Glomerular endothelial cell (primary cell): ENCODE results near the gene HSPBP1. TPM values are rescaled to one million over a fixed set of nuclear protein-coding genes. Genes with fewer than 3 reads are reported as not detected.
"Not testable (repeated sequence)": the region's sequence is repeated elsewhere in the genome, so short reads cannot be mapped to it uniquely, and the experiment has no call there.

Experiments
- DNase-seq: peaks from one replicate; pipeline ENCODE4 v3.0.0-alpha.2; 2011; ENCODE audit warnings: low read depth, low spot score; ENCODE audit errors: extremely low read depth
- total RNA-seq: library from RNA; depleted of rRNA; stranded (reverse); fragments of >200 nt; gene quantifications from 2 replicates; pipeline ENCODE4 v1.2.3, GENCODE V29; 2015

Gene HSPBP1
- total RNA-seq, 1 donor from 2014 or later = 30.5 TPM

- DNase-seq = not testable (repeated sequence)
These were observed 55.1 kb downstream of the HSPBP1 start for GRCh38 chr19:55224679-55225414.

DNA sequence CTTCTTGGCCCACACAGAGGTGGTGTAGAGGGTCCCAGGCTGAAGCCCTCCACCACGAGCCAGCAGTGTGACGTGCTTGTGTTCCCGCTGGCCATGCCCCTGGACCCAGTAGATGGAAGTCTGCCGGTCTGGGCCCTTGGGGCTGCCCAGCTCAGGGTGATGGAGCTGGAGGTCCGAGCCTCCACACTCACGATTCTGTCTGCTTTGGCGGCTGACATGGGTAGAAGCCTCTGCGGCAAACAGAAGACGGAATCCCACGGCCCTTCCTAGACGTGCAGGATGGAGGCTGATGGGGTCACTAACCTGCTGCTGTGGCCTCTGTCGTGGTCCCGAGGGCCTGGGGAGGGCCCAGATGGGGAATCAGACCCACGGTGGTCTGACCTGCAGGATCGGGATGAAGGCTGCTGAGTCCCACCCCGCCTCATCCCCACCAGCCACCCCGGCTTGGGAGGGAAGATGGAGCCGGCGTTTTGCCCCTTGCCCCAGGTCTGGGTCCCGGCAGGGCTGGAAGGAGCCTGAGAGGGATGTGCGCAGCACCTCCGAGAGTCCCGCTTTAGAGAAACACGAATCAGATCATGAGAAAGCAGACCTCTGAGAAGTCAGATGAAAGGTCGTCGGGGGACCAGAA, 55.8 kb downstream of the HSPBP1 start:
- DNase-seq = no peak

DNA sequence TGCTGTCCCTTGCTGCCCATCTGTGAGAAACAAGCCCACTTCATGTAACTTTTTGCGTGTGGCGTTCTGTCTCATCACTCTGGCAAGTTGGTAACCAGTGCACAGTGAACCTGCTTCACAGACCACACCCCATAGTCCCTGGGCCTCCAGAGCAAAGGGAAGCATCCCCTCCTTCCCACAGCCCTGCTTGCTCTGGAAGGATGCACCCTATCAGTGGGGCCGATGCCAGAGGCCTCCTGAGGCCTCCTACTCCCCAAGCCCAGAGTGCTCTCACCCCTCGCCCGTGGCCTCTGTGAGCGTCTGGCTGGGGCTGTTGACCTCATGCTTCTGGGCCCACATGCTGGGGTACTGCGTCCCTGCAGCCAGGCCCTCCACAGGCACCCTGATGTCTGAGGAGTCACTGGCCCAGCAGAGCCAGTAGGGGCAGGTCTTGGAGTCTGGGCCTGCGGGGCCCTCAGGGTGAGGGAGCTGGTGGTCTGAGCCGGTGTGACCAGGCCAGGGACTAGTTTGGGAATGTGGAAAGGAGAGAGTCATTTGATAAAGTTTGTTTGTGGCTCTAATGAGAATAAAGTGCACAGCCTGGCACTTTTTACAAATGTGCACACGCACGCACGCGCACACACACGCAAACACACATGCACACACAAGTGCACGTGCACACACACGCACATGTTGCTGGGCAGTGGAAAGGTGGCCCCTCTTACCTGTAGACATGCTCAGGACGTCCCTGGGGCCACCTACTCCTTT, 56.4 kb downstream of the HSPBP1 start:
- no peak for DNase-seq

DNA sequence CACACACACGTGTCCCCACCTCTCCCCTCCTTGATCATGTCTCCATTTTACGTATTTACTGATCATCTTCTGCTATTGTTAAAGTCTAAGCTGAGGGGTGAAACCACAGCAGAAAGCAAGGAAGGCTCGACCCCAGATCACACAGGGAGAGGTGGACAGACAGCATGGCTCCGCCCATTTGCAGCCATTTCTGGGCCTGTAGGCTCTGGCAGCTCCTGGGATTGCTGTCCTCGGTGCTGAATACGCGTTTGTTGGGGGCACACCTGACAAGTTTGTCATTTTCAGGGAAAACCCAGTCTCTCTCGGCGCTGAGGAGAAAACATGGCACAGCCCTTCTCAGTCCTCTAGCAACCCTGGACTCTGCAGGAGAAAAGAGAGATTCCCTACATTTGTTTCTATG, 59.4 kb downstream of the HSPBP1 start:
- DNase-seq = no peak

- peak; percentile 96 for DNase-seq
These were observed 63.3 kb downstream of the HSPBP1 start for GRCh38 chr19:55216461-55217198.

DNA sequence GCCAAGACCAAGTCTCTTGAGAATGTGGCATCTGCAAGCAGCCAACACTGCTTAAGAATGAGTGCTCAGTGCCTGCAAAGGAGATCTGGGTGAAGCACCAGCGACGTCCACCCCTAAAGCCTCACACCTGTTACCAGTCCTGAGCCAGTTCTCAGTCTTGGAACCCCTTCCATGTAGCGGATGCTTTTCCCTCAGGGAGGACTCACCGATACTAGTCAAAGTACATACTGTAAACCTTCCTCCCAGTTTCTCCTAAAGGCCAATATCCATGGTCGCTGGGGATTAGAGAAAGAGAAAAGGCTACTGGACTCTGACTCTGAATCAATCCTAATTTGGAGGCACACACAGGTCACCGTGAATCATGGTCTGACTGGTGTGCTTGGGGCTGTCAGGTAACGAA, 66.4 kb downstream of the HSPBP1 start:
- DNase-seq = no peak

GRCh38 chr19:55212447-55212846, 67.5 kb downstream of the HSPBP1 start:
- no peak for DNase-seq

Other genes with a start within 250 kb of the HSPBP1 start
- not detected in 2 replicates for gene GP6, start 241.8 kb downstream of the HSPBP1 start, total RNA-seq
- 7.5 and 13.1 TPM in 2 replicates for gene RDH13, start 217.0 kb downstream of the HSPBP1 start, total RNA-seq
- gene EPS8L1, start 204.2 kb downstream of the HSPBP1 start, total RNA-seq = 10.6 and 20.4 TPM in 2 replicates
- 108 and 137 TPM in 2 replicates for gene PPP1R12C, start 162.5 kb downstream of the HSPBP1 start, total RNA-seq
- 1.5 TPM in 1 of 2 replicates, not detected in the other for gene TNNT1, start 130.9 kb downstream of the HSPBP1 start, total RNA-seq
- gene TNNI3, start 122.4 kb downstream of the HSPBP1 start, total RNA-seq = not detected in 2 replicates
- 1.6 and 1.7 TPM in 2 replicates for gene DNAAF3, start 113.5 kb downstream of the HSPBP1 start, total RNA-seq
- gene SYT5, start 99.8 kb downstream of the HSPBP1 start, total RNA-seq = 0.06 and 0.92 TPM in 2 replicates
- 0.29 and 1.8 TPM in 2 replicates for gene PTPRH, start 70.6 kb downstream of the HSPBP1 start, total RNA-seq
- gene TMEM86B, start 51.3 kb downstream of the HSPBP1 start, total RNA-seq = 1.5 and 2.8 TPM in 2 replicates
- 49.6 and 66.3 TPM in 2 replicates for gene PPP6R1, start 21.1 kb downstream of the HSPBP1 start, total RNA-seq
- 1.2 and 3.0 TPM in 2 replicates for gene BRSK1, start 3.9 kb upstream of the HSPBP1 start, total RNA-seq
- not detected in 2 replicates for gene TMEM150B, start 45.2 kb upstream of the HSPBP1 start, total RNA-seq
- 8.0 and 12.8 TPM in 2 replicates for gene KMT5C, start 59.8 kb upstream of the HSPBP1 start, total RNA-seq
- gene COX6B2, start 74.6 kb upstream of the HSPBP1 start, total RNA-seq = not detected in 2 replicates
- gene GARIN5B, start 83.2 kb upstream of the HSPBP1 start, total RNA-seq = not detected in 2 replicates
- 3.1 and 6.8 TPM in 2 replicates for gene IL11, start 90.4 kb upstream of the HSPBP1 start, total RNA-seq
- not detected in 2 replicates for gene TMEM190, start 96.7 kb upstream of the HSPBP1 start, total RNA-seq
- 0.58 and 1.3 TPM in 2 replicates for gene TMEM238, start 104.2 kb upstream of the HSPBP1 start, total RNA-seq
- 597 and 618 TPM in 2 replicates for gene RPL28, start 105.8 kb upstream of the HSPBP1 start, total RNA-seq
- gene UBE2S, start 127.7 kb upstream of the HSPBP1 start, total RNA-seq = 64.2 and 82.3 TPM in 2 replicates
- gene SHISA7, start 163.2 kb upstream of the HSPBP1 start, total RNA-seq = not detected in 2 replicates
- 52.1 and 73.1 TPM in 2 replicates for gene ISOC2, start 181.5 kb upstream of the HSPBP1 start, total RNA-seq
- gene C19orf85, start 184.6 kb upstream of the HSPBP1 start, total RNA-seq = not detected in 2 replicates
- gene ZNF628, start 196.5 kb upstream of the HSPBP1 start, total RNA-seq = 3.8 and 10.1 TPM in 2 replicates
- gene NAT14, start 205.1 kb upstream of the HSPBP1 start, total RNA-seq = 26.4 and 42.5 TPM in 2 replicates
- gene SSC5D, start 208.3 kb upstream of the HSPBP1 start, total RNA-seq = 2.4 and 2.9 TPM in 2 replicates